HepG2 (cell line): Measurements from ENCODE around the gene SYNGR1. TPM values are rescaled to one million over a fixed set of nuclear protein-coding genes. Genes with fewer than 3 reads are reported as not detected.

ENCODE experiments used
- ATF3 ChIP-seq: sonication (generic); formaldehyde crosslinking; IDR thresholded peaks from 2 replicates; pipeline ENCODE4 v1.4.0; 2020; ENCODE audit warnings: missing genetic modification reagents
- CSRNP2 ChIP-seq: sonication (generic); formaldehyde crosslinking; conservative IDR thresholded peaks from 2 replicates; pipeline ENCODE4 v1.8.0; 2022; ENCODE audit warnings: low read depth, missing genetic modification reagents
- FOSL2 ChIP-seq: sonication (generic); formaldehyde crosslinking; IDR thresholded peaks from 2 replicates; pipeline ENCODE4 v1.4.0; 2020; ENCODE audit warnings: missing genetic modification reagents
- PAWR ChIP-seq: sonication (generic); formaldehyde crosslinking; IDR thresholded peaks from 2 replicates; pipeline ENCODE4 v1.4.0; 2020; ENCODE audit warnings: missing genetic modification reagents, mild to moderate bottlenecking, borderline replicate concordance
- PCBP2 ChIP-seq: fragments of 200-400 bp; formaldehyde crosslinking; optimal IDR thresholded peaks from 2 replicates; pipeline ENCODE3; 2018; ENCODE audit warnings: low read length, low read depth; ENCODE audit not compliant: poor library complexity, severe bottlenecking
- PHF5A ChIP-seq: IDR thresholded peaks from one replicate; pipeline ENCODE4 v1.6.1; 2018; ENCODE audit warnings: low read depth, missing genetic modification reagents; ENCODE audit not compliant: unreplicated experiment
- RXRA ChIP-seq: sonication (generic); formaldehyde crosslinking; IDR thresholded peaks from 2 replicates; pipeline ENCODE4 v1.5.1; 2020; ENCODE audit warnings: missing genetic modification reagents
- ZNF263 ChIP-seq: sonication (generic); formaldehyde crosslinking; IDR thresholded peaks from 2 replicates; pipeline ENCODE4 v1.4.0; 2020; ENCODE audit warnings: missing genetic modification reagents
- ZNF431 ChIP-seq: sonication (generic); formaldehyde crosslinking; IDR thresholded peaks from 2 replicates; pipeline ENCODE4 v1.9.0; 2022; ENCODE audit warnings: missing genetic modification reagents, low read depth, mild to moderate bottlenecking, borderline replicate concordance
- ZNF589 ChIP-seq: sonication (generic); formaldehyde crosslinking; conservative IDR thresholded peaks from 2 replicates; pipeline ENCODE4 v1.8.0; 2022; ENCODE audit warnings: mild to moderate bottlenecking, moderate library complexity, missing genetic modification reagents
- ZNF660 ChIP-seq: sonication (generic); formaldehyde crosslinking; IDR thresholded peaks from 2 replicates; pipeline ENCODE4 v1.5.1; 2020; ENCODE audit warnings: mild to moderate bottlenecking, low read depth, missing genetic modification reagents, borderline replicate concordance
- ZNF674 ChIP-seq: sonication (generic); formaldehyde crosslinking; IDR thresholded peaks from 2 replicates; pipeline ENCODE4 v1.5.0; 2020; ENCODE audit warnings: low read depth, mild to moderate bottlenecking, missing genetic modification reagents
- polyA plus RNA-seq, 8 experiments: library from polyadenylated mRNA; depleted of rRNA in 3 of 8; stranded (reverse) in 7 of 8; unstranded in 1 of 8; fragments of >200 nt; fragmentation: Illumina TruSeq in 4 of 8; extraction: Trizol in 4 of 8; gene quantifications; 2 replicates each; pipeline versions ENCODE4 v1.2.1 to v1.2.3, GENCODE V29; 2011 to 2016; ENCODE audit warnings: low read depth in 4 of 8, missing spikeins in 1 of 8, mixed read lengths in 1 of 8; ENCODE audit not compliant: insufficient read depth in 1 of 8
- total RNA-seq, 5 experiments: library from RNA; depleted of rRNA; stranded (reverse); fragments of >200 nt; fragmentation: Illumina TruSeq; extraction: Trizol; gene quantifications; 2 replicates each; pipeline ENCODE4 v1.2.3, GENCODE V29; 2016; ENCODE audit warnings: low read depth in 1 of 5
- TF ChIP-seq, protein P1 (sequence below): sonication (generic); formaldehyde crosslinking; conservative IDR thresholded peaks from 2 replicates; pipeline ENCODE4 v1.5.0; 2020; ENCODE audit warnings: missing genetic modification reagents
- TF ChIP-seq, protein P2 (sequence below): sonication (generic); formaldehyde crosslinking; conservative IDR thresholded peaks from 2 replicates; pipeline ENCODE4 v1.4.0; 2020; ENCODE audit warnings: missing genetic modification reagents
- TF ChIP-seq, protein P3 (sequence below): sonication (generic); formaldehyde crosslinking; IDR thresholded peaks from 2 replicates; pipeline ENCODE4 v1.5.0; 2020; ENCODE audit warnings: mild to moderate bottlenecking, missing genetic modification reagents, borderline replicate concordance

SYNGR1 gene
- total and polyA plus RNA-seq, 2 of the 13 experiments (the other 11 are each of a cell fraction or from before 2014, with no cell fraction given), result 0.27 to 2.7 TPM

GRCh38 chr22:39319284-39320022 is 30.3 kb upstream of the SYNGR1 start, which contains the start of gene RPL3 (continued):
- TF ChIP-seq CSRNP2 (CRISPR knock-in tag), result no peak
- no peak for TF ChIP-seq ZNF660 (CRISPR knock-in tag)
- peak; percentile 83; the same call in 1 of the 2 replicates for TF ChIP-seq ZNF589 (CRISPR knock-in tag)
- peak; percentile 61 for TF ChIP-seq RXRA (CRISPR knock-in tag)
- peak; percentile 46; the same call in 1 of the 2 replicates for TF ChIP-seq ZNF263 (CRISPR knock-in tag)
- TF ChIP-seq PAWR (CRISPR knock-in tag), result no peak
- TF ChIP-seq, protein P1, sequence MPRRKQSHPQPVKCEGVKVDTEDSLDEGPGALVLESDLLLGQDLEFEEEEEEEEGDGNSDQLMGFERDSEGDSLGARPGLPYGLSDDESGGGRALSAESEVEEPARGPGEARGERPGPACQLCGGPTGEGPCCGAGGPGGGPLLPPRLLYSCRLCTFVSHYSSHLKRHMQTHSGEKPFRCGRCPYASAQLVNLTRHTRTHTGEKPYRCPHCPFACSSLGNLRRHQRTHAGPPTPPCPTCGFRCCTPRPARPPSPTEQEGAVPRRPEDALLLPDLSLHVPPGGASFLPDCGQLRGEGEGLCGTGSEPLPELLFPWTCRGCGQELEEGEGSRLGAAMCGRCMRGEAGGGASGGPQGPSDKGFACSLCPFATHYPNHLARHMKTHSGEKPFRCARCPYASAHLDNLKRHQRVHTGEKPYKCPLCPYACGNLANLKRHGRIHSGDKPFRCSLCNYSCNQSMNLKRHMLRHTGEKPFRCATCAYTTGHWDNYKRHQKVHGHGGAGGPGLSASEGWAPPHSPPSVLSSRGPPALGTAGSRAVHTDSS (CRISPR knock-in tag), result no peak
- peak; percentile 61; the same call in 1 of the 2 replicates for TF ChIP-seq ZNF431
- TF ChIP-seq FOSL2 (CRISPR knock-in tag), result peak; percentile 75
- TF ChIP-seq, protein P2, sequence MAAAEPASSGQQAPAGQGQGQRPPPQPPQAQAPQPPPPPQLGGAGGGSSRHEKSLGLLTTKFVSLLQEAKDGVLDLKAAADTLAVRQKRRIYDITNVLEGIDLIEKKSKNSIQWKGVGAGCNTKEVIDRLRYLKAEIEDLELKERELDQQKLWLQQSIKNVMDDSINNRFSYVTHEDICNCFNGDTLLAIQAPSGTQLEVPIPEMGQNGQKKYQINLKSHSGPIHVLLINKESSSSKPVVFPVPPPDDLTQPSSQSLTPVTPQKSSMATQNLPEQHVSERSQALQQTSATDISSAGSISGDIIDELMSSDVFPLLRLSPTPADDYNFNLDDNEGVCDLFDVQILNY, result no peak; the same call in 1 of the 2 replicates
- peak; percentile 13 for TF ChIP-seq PHF5A (CRISPR knock-in tag)
- peak; percentile 51 for TF ChIP-seq ATF3 (CRISPR knock-in tag)
- TF ChIP-seq ZNF674 (CRISPR knock-in tag), result peak; percentile 66; the same call in 1 of the 2 replicates
- TF ChIP-seq, protein P3, sequence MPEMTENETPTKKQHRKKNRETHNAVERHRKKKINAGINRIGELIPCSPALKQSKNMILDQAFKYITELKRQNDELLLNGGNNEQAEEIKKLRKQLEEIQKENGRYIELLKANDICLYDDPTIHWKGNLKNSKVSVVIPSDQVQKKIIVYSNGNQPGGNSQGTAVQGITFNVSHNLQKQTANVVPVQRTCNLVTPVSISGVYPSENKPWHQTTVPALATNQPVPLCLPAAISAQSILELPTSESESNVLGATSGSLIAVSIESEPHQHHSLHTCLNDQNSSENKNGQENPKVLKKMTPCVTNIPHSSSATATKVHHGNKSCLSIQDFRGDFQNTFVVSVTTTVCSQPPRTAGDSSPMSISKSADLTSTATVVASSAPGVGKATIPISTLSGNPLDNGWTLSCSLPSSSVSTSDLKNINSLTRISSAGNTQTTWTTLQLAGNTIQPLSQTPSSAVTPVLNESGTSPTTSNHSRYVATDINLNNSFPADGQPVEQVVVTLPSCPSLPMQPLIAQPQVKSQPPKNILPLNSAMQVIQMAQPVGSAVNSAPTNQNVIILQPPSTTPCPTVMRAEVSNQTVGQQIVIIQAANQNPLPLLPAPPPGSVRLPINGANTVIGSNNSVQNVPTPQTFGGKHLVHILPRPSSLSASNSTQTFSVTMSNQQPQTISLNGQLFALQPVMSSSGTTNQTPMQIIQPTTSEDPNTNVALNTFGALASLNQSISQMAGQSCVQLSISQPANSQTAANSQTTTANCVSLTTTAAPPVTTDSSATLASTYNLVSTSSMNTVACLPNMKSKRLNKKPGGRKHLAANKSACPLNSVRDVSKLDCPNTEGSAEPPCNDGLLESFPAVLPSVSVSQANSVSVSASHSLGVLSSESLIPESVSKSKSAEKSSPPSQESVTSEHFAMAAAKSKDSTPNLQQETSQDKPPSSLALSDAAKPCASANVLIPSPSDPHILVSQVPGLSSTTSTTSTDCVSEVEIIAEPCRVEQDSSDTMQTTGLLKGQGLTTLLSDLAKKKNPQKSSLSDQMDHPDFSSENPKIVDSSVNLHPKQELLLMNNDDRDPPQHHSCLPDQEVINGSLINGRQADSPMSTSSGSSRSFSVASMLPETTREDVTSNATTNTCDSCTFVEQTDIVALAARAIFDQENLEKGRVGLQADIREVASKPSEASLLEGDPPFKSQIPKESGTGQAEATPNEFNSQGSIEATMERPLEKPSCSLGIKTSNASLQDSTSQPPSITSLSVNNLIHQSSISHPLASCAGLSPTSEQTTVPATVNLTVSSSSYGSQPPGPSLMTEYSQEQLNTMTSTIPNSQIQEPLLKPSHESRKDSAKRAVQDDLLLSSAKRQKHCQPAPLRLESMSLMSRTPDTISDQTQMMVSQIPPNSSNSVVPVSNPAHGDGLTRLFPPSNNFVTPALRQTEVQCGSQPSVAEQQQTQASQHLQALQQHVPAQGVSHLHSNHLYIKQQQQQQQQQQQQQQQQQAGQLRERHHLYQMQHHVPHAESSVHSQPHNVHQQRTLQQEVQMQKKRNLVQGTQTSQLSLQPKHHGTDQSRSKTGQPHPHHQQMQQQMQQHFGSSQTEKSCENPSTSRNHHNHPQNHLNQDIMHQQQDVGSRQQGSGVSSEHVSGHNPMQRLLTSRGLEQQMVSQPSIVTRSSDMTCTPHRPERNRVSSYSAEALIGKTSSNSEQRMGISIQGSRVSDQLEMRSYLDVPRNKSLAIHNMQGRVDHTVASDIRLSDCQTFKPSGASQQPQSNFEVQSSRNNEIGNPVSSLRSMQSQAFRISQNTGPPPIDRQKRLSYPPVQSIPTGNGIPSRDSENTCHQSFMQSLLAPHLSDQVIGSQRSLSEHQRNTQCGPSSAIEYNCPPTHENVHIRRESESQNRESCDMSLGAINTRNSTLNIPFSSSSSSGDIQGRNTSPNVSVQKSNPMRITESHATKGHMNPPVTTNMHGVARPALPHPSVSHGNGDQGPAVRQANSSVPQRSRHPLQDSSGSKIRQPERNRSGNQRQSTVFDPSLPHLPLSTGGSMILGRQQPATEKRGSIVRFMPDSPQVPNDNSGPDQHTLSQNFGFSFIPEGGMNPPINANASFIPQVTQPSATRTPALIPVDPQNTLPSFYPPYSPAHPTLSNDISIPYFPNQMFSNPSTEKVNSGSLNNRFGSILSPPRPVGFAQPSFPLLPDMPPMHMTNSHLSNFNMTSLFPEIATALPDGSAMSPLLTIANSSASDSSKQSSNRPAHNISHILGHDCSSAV (CRISPR knock-in tag), result no peak
- TF ChIP-seq PCBP2, result no peak
